ENCODE measurements around the gene BRD8. TPM values are rescaled to one million over a fixed set of nuclear protein-coding genes. Genes with fewer than 3 reads are reported as not detected.
"Not testable (repeated sequence)": the region's sequence is repeated elsewhere in the genome, so short reads cannot be mapped to it uniquely, and the experiment has no call there.

Gene BRD8
- total RNA-seq, 3 donors from 2014 or later, result 42.6 to 58.5 (median 57.3) TPM

- H3K4me1 ChIP-seq (ENCODE audit: low read depth), result no peaks in the 10 kb centered on the region
- intact Hi-C loops (cut with DNase I, micrococcal nuclease), result no loop called here
- H3K4me3 ChIP-seq, result no peak overlapping the region
- ATAC-seq, result no peak
- no peak for DNase-seq
- no peak for TF ChIP-seq CTCF (IDR thresholded peaks at IDR 0.05)
- H3K9me3 ChIP-seq, result no peaks in the 10 kb centered on the region
- H3K36me3 ChIP-seq (ENCODE audit: low read depth), result peaks cover 12% of the 10 kb centered on the region
Observed at GRCh38 chr5:138159666-138160065, 18.8 kb downstream of the BRD8 start.

GRCh38 chr5:138157626-138158025 lies 20.8 kb downstream of the BRD8 start:
- H3K4me1 ChIP-seq (ENCODE audit: low read depth), result no peaks in the 10 kb centered on the region
- no peak for ATAC-seq
- H3K36me3 ChIP-seq (ENCODE audit: low read depth), result peaks cover 5% of the 10 kb centered on the region
- no peak for DNase-seq
- no peak overlapping the region for H3K4me3 ChIP-seq
- H3K9me3 ChIP-seq, result no peaks in the 10 kb centered on the region
- intact Hi-C loops (cut with DNase I, micrococcal nuclease), result no loop called here
- TF ChIP-seq CTCF (IDR thresholded peaks at IDR 0.05), result no peak

GRCh38 chr5:138155977-138156376 lies 22.5 kb downstream of the BRD8 start:
- H3K4me3 ChIP-seq; DNase-seq; H3K9me3 ChIP-seq; H3K4me1 ChIP-seq (ENCODE audit: low read depth); intact Hi-C loops (cut with DNase I, micrococcal nuclease); ATAC-seq; H3K36me3 ChIP-seq (ENCODE audit: low read depth): not testable (repeated sequence)

GRCh38 chr5:138149530-138149929 lies 28.9 kb downstream of the BRD8 start:
- DNase-seq (no peak), ATAC-seq (no peak)
- Histone ChIP-seq H3K4me3 (no peak overlapping the region), H3K4me1 (ENCODE audit: low read depth) (no peaks in the 10 kb centered on the region), H3K9me3 (no peaks in the 10 kb centered on the region), H3K36me3 (ENCODE audit: low read depth) (no peaks in the 10 kb centered on the region)
- intact Hi-C loops (cut with DNase I, micrococcal nuclease), result no loop called here
- no peak for TF ChIP-seq CTCF (IDR thresholded peaks at IDR 0.05)

GRCh38 chr5:138148811-138149210 lies 29.6 kb downstream of the BRD8 start:
- peak in 2 of 3 donors; percentile 25 to 37 for DNase-seq
- Histone ChIP-seq H3K4me1 (ENCODE audit: low read depth) (no peaks in the 10 kb centered on the region), H3K36me3 (ENCODE audit: low read depth) (no peaks in the 10 kb centered on the region), H3K4me3 (no peak overlapping the region), H3K9me3 (no peaks in the 10 kb centered on the region)
- peak; percentile 94 for ATAC-seq
- intact Hi-C loops (cut with DNase I, micrococcal nuclease), result no loop called here
- TF ChIP-seq CTCF (IDR thresholded peaks at IDR 0.05), result no peak

- intact Hi-C loops (cut with DNase I, micrococcal nuclease); H3K36me3 ChIP-seq (ENCODE audit: low read depth); H3K4me1 ChIP-seq (ENCODE audit: low read depth); DNase-seq; H3K9me3 ChIP-seq; H3K4me3 ChIP-seq; ATAC-seq: not testable (repeated sequence)
Observed at GRCh38 chr5:138143578-138143977, 34.9 kb downstream of the BRD8 start.

- no peak for ATAC-seq
- no peaks in the 10 kb centered on the region for H3K4me1 ChIP-seq (ENCODE audit: low read depth)
- intact Hi-C loops (cut with DNase I, micrococcal nuclease), result no loop called here
- no peak overlapping the region for H3K4me3 ChIP-seq
- no peak for TF ChIP-seq CTCF (IDR thresholded peaks at IDR 0.05)
- H3K36me3 ChIP-seq (ENCODE audit: low read depth), result no peaks in the 10 kb centered on the region
- no peaks in the 10 kb centered on the region for H3K9me3 ChIP-seq
- DNase-seq, result no peak
Observed at GRCh38 chr5:138141734-138142133, 36.7 kb downstream of the BRD8 start.
